GM18909 (cell line): ENCODE measurements around the gene OR5M8.

Experiments used
- ATAC-seq: cut with Tn5 transposase; IDR thresholded peaks from one replicate; pipeline ENCODE4 v1.9.1; 2021; ENCODE audit warnings: mild to moderate bottlenecking; ENCODE audit not compliant: unreplicated experiment, poor library complexity

Gene OR5M8

DNA sequence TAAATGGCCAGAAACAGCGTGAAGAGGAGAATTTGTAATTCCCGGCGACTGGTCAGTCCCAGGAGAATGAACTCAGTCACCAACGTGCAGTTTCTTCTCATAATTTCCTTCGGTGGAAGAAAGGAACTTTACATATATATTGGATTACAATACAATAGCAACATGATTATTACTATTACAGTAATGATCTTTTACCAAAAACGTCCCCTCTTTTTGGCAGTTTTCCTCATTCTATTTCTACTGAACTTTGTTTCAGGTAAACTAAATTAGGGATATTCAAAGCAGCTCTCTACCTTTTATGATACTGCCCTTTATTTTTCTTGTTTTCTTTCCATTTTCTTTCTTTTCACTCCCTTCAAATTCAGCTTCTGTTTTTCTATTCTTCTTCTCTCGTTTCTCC, at the start of gene OR5M8:
OR5M8 (minus strand) TSS at position 101 of the 400 bp plus-strand sequence; CDS start at position 101, 0 bp downstream.
- no peak for ATAC-seq

DNA sequence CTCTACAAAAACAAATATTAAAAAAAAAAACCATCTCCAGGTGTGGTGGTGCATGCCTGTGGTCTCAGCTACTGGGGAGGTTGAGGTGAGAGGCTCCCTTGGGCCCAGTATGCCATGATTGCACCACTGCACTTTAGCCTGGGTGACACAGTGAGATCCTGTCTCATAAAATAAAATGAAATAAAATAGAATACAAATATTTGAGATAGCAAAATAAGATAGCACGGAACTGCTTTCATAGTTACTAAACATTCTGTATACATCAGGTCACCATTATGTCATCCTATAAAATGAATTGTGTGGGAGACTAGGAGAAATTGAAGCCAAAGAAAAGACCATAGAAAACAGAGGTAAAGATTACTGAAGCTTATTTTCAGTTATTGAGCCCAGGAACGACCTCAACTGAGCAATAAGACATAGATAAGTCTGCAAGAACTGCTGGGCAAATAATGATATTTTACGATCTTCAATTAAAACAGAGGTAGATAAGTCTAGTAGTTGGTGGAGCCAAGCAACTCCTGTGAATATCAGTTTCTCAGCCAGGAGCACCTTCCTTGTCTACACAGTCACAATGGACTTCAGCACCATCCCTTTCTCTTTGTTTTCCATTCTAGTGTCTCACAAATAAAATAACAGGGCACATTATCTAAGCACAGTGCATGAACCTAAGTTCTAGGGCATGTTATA, 42.0 kb upstream of the OR5M8 start:
- ATAC-seq, result no peak

DNA sequence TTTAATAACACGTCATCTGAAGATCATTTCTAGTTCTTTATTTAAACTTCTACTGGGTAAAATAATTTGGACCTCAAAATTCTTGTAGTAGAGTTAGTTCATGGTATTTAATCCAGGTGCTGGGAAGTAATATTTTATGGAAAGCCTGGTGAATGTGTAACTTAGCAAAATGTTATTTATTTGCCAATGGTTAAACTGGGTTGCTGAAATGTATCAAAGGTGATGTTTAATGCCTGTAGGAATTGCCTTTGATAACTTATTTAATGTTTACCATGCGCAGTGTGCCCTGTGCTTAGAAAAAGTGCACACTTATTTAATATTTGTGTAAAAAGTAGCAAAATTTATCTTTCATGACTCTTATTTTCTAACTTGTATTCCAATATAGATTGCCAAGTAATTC, 40.7 kb upstream of the OR5M8 start:
- no peak for ATAC-seq

DNA sequence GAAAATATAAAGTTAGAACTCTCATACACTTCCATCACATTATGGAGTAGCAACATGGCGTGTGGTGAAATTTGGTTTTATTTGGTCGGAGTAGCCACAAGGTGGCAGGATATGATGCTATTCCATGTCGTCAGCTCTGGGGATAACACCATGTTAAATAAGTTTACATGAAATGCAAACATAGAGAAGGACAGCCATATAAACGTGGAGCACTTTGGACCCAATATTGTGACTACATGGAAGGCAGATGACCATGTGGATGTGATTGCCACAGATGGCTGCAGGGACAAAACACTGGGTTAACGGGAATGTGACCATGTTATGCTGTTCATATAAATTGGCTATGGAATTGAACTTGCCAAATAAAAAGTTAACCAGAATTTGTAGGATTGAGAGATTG, 30.8 kb upstream of the OR5M8 start:
- ATAC-seq, result no peak

DNA sequence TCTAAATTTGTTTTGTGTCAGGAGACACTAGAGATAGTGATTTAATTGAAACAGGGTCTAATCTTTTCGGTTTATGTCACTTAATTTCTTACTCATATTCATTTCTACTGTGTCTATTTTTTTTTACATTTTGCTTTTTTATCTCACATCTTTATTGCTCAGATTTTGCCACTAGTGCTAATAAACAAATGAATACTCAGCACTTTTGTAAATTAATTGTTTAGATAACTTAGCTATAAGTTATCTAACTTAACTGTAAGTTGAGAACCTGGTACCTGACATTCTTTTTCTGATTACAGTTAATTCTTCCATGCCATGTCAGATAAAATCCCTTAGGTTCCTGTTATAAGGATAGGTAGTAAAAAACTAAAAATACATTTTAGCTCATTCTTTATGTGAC, 22.1 kb upstream of the OR5M8 start:
- ATAC-seq, result no peak

DNA sequence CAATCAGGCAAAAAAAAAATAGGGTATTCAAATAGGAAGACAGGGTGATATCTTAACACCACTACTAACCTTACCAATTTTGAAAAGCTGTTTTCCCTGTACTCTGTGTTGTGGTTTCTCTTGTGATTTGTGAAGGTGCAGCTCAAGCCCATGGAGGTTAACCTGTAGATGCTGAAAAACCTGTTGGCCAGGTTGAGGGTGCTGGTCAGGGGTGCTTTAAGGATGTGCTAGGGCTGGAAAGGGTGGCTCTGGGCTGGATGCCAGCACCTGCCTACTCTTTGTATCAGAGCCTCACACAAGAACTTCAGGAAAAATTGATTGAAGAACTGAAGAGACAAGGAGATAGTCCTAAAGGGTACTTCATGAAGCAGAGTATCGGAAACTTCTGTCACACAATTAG, 18.3 kb upstream of the OR5M8 start:
- no peak for ATAC-seq

DNA sequence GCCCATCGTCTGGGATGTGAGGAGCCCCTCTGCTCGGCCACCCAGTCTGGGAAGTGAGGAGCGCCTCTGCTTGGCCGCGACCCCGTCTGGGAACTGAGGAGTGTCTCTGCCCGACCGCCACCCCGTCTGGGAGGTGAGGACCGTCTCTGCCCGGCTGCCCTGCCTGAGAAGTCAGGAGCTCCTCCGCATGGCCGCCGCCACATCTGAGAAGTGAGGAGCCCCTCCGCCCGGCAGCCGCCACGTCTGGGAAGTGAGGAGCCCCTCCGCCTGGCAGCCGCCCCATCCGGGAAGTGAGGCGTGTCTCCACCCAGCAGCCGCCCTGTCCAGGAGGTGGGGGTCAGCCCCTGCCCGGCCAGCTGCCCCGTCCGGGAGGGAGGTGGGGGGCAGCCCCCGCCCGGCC, 5.8 kb upstream of the OR5M8 start:
- no peak for ATAC-seq

DNA sequence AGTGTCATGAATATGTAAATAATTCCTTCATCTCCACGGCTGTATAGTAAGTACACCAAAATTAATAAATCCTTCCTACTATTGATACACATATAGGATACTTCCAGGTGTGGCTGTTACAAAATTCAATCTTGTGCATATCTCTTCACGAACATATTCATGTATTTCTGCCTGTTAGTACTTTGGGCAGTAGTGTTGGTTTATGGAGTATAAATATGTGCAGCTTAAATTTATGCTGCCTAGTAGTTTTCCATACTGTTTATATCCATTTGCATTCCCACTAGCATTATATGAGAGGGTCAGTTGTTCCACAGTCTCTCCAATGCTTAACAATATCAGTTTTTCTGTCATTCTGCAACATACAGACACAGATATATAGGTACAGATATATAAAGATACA, 3.9 kb upstream of the OR5M8 start:
- ATAC-seq, result no peak

DNA sequence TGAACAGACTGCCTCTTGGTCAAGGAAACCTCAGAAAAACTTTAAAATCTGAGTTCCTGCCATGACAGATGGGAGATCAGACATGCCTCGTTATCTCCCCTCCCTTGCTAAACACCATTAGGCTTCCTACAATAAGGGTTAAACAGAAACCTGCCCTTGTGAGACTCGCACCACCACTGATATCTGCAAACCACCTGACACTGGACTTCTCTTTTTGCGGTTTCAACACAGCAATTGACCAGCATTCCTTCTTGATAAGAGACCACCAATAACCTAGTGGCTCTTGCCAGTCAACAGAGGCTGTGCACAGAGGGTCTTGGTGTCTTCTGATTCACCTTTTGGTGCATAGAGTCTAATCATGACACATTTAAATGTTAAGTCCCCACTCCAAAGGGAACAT, 4.4 kb downstream of the OR5M8 start:
- no peak for ATAC-seq

DNA sequence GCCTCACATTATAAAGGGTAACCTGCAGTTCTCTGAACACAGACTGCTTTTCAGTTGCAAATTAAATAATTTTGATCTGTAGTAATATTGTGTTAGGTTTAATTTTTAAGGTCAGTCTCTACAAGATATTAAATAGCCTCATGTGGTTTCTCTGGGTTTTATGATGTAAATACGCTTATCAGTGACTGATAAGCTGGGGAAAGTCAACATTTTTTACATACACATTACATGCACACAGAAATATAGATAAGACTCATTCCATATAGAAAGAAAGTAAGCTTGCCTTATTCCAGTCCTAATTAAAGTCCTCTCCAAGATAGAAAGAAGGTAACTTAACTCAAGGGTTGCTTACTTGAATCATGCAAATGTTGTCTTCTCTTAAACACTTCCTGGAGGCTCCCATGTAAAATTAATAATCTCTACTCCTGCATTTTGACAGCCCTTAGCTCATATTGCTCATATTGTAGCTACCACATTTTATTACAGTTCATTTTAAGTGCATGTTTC, 16.4 kb downstream of the OR5M8 start:
- no peak for ATAC-seq

DNA sequence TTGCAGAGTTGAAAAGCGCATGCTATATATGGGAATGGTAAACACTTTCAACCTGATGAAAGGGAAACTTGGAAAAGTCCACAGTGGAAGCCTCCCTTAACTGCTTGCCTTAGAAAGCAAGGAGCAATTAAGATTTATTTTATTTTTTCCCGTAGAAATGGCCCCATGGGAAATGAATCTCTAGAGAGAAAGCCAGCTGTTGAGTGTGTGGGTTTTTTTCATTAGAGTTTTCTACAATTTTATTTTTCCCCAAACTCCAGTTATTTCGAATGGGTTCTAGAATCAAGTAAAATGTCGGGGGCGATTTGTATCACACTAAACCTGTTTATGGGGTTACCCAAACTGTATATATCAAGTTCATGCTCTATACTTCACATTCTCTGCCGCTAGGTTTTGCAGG, 17.9 kb downstream of the OR5M8 start, which contains the start of gene OR5M3:
OR5M3 (minus strand) TSS at position 101 of the 400 bp plus-strand sequence. CDS start 2,855 bp downstream, outside the sequence.
- no peak for ATAC-seq

DNA sequence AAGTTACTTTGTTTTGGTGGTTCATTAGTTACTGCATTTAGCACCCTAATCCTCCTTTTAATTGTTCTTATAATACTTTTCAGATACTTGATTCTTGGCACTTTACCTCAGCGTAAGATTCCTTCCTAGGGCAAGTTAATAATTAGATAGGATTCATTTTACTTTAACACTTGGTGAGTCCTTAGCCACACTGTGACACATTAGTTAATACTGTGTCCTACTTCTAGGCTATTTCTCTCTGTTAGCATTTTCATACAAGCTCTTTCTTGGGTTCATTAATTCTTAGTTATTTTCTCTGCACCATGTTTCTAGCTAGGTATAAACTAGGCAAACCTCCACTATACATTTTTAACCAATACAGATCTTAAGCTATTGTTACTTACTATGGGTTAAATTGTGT, 34.1 kb downstream of the OR5M8 start:
- ATAC-seq, result no peak

DNA sequence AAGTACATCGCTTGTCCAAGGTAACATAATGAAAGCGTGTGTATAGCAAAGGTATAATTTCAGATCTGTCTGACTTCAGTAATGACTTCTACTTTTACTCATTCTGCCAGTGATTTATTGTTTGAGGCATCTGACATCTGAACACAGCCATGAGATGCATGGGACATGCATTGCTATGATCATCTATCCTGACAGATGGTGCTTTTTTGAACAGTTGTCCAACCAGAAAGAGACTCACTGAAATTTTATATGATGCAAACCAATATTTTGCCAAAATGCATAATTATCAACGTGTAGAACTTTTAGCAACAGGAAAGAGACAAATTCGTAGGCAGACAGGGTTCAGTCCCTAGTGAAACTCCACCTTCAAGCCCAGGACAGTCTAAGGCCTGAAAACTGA, 37.6 kb downstream of the OR5M8 start:
- ATAC-seq, result no peak
